Left renal pelvis (tissue), 4 donors: ENCODE results near the gene PRKAB1. TPM values are rescaled to one million over a fixed set of nuclear protein-coding genes. Genes with fewer than 3 reads are reported as not detected.
"Not testable (repeated sequence)": the region's sequence is repeated elsewhere in the genome, so short reads cannot be mapped to it uniquely, and the experiment has no call there.

Source experiments
- DNase-seq, 4 donors: peaks; one replicate each; pipeline ENCODE4 v3.0.0-alpha.2; 2013; ENCODE audit warnings: low read depth in 4 of 4, low spot score in 3 of 4
- polyA plus RNA-seq, 4 donors: library from polyadenylated mRNA; unstranded; fragments of 120-200 nt; gene quantifications; one replicate each; pipeline ENCODE4 v1.2.1, GENCODE V29; 2013; ENCODE audit not compliant: insufficient read length in 4 of 4

Gene PRKAB1, protein sequence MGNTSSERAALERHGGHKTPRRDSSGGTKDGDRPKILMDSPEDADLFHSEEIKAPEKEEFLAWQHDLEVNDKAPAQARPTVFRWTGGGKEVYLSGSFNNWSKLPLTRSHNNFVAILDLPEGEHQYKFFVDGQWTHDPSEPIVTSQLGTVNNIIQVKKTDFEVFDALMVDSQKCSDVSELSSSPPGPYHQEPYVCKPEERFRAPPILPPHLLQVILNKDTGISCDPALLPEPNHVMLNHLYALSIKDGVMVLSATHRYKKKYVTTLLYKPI
- 10 to 100 TPM; 30.9 to 83.5 (median 74.4) TPM for polyA plus RNA-seq

DNA sequence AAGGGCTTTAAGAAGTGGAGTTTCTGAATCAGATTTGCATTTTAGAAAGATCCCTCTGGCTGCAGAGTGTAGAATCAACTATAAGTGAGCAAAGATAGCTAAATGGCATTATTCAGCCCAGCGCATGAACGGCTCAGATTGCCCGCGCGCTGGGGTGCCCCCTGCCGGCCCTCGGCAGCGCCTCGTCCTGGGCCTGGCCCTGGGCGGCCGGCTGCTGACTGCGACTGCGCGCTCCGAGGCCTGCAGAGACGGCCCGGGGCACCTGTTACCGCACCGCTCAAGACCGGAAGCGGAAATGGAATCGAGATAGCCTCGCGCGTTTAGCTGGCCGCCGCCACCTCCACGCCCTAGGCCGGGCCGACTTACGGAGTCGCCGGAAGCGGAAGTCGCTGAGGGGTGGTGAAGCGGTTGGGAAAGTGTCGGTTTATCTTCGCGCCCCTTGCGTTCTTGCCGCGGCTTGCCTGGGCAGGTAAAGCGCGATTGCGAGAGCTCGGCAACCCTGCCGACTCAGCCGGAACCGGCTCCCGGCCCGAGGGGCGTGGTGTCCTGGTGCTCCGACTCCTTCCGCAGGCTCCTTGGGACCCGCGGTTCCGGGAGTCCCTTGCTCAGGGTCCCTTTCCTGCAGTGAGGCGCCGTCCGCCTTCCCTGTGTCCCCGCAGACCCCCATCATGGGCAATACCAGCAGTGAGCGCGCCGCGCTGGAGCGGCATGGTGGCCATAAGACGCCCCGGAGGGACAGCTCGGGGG lies at the start of gene PRKAB1:
Gene PRKAB1 (plus strand): TSS at position 557 of the 747 bp plus-strand sequence. CDS start 112 bp downstream, at position 669.
- DNase-seq = peak; percentile 82 to 93 (median 87)

DNA sequence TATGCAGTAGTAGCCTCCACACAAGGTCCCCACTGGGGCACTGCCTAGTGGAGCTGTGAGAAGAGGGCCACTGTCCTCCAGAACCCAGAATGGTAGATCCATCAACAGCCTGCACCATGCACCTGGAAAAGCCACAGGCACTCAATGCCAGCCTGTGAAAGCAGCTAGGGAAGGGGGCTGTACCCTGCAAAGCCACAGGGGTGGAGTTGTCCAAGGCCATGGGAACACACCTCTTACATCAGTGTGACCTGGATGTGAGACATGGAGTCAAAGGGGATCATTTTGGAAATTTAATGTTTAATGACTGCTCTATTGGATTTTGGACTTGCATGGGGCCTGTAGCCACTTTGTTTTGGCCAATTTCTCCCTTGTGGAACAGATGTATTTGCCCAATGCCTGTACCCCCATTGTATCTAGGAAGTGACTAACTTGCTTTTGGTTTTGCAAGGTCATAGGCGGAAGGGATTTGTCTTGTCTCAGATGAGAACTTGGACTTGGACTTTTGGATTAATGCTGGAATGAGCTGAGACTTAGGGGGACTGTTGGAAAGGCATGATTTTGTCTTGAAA lies 49.5 kb upstream of the PRKAB1 start:
- not testable (repeated sequence) for DNase-seq

DNA sequence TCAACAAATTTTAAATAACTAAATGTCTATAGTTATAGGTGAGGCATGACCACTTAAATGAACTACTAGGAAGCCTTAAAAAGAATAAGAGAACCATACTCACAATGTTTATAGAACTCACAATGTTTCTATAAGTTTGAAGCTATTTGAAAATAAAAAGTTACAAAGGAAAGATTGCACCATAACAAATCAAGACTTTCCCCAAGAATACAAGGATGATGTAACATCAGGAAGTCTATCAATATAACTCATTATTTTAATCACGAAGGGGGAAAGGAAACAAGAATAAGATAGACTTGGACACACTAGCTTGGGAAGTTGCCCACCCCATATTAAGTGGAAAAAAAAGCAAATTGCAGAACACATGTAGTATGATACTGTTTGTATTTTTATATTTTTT lies 47.4 kb upstream of the PRKAB1 start:
- no peak for DNase-seq

DNA sequence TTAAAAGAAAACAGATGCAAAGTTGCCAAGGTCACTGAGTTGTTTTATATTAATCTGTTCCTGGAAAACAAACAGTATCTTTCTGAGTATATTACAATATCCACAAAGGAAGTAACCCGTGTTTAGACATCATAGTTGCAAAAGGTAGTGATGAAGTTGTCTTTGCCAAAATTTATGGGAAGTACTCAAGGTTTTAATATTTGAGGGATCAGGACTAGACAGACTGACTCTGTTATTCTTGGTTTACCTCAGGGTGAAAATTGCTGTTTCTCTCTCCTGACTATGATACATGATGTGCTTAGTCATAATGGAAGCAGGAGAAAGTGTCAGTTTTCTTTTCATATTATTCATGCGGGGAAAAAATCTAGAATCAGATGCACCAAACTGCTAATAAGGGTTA lies 46.1 kb upstream of the PRKAB1 start:
- no peak for DNase-seq

DNA sequence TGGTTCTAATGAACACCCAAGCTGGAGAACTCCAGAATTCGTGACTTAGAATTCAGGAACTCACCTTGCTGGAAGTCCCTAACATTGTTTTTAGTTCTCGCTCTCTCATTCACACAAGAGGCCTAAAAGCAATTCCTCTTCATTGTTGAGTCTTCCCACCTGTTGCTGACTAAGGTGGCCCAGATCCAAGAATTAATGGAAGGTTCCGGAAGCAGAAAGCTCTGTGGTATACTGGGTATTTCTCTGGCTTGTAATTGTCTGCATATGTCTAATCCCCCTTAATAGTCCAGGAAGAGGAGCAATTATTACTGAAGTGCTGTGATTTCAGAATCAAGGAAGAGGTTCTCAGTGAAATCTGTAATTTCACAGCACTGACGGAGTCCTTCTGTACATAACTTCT lies 43.0 kb upstream of the PRKAB1 start:
- no peak for DNase-seq

- no peak for DNase-seq
Observed at GRCh38 chr12:119627019-119627643, 40.8 kb upstream of the PRKAB1 start.

DNA sequence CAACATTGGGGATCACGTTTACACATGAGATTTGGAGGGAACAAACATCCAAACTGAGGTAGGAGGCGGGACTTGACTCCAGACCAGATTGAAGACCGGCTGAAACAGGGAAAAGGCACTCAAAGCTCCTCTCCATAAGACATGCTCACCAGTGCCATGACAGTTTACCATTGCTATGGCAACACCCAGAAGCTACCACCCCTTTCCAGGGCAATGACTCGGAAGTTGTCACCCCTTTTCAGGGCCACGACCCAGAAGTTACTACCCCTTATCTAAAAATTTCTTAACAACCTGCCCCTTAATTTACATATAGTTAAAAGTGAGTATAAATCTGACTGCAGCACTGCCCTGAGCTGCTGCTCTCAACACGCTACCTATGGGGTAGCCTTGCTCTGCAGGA lies 40.2 kb upstream of the PRKAB1 start:
- DNase-seq = no peak

DNA sequence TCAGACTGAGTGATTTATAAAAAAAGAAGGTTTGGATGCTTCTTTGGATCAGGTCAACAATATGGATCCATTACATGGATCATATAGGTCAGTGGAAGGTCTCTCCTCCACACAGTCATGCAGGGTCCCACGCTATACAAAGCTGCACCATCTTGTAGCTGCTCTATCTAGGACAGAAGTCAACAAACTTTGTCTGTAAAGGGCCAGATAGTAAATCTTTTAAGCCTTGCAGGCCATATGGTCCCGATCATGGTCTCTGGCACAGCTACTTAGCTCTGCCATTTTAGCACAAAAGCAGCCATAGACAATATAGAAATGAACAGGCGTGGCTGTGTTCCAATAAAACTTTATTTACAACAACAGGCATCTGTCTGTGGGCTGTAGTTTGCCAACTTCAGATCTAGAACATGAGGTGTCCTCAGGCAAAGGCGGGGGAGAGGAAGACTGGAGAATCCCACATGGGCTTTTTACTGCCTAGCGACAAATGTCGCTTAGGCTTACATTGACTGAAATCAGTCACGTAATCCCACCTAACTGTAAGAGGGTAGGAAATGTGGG lies 37.6 kb upstream of the PRKAB1 start:
- no peak for DNase-seq

- no peak for DNase-seq
Observed at GRCh38 chr12:119630962-119631550, 36.9 kb upstream of the PRKAB1 start.

DNA sequence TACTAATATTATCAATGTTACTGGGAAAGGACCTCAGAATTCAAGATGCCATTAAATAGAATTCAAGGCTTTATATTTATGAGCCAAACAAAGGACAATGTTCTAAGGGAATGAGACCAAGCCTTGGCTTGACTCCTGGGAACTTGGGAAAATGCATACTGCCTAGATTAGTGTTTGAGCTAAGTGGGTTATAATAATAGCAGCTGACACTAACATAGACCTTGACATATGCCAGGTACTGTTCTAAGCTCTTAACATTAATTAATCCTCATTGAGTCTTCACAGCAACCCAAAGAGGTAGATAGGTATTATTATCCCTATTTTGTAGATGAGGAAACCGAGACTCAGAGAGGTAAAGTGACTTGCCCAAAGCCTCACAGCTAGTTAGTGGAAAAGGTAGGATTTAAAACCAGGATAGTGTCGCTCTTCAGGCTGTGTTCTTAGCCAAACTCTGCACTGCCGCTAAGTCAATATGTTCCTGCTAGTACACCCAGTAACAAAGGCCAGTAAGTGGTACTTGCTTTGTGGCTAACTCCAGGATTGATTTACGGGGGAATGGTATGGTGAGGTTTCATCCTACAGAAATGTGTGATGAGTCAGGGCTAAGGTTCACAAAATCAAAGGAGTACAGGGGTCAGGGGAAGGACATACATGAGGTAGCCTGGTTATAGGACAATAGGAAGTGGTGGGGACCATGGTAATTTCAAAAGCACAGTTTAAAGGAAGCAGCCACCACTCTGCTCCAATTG lies 35.8 kb upstream of the PRKAB1 start:
- DNase-seq = no peak

DNA sequence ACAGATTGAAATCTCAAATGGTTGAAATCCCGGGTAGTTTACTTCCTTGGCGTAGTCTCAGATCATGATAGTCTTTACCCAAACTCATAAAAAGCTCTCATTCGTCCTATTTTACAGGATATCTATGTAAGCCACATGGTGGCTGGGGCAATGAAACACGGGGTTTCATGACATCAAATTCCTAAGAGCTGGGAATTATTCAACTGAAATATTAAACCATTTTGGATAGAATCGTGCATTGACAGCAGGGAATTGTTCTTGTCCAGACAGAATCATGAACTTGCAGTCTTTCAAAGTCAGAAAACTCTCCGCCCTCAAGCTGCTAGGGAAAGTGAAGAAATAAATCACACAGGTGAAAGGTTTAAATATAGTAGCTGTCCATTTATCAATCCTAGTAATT lies 33.2 kb upstream of the PRKAB1 start:
- peak; percentile 45 to 56 (median 52) for DNase-seq

GRCh38 chr12:119642986-119643385 lies 24.9 kb upstream of the PRKAB1 start:
- DNase-seq = no peak

- DNase-seq = no peak
Observed at GRCh38 chr12:119644930-119645329, 23.0 kb upstream of the PRKAB1 start.

DNA sequence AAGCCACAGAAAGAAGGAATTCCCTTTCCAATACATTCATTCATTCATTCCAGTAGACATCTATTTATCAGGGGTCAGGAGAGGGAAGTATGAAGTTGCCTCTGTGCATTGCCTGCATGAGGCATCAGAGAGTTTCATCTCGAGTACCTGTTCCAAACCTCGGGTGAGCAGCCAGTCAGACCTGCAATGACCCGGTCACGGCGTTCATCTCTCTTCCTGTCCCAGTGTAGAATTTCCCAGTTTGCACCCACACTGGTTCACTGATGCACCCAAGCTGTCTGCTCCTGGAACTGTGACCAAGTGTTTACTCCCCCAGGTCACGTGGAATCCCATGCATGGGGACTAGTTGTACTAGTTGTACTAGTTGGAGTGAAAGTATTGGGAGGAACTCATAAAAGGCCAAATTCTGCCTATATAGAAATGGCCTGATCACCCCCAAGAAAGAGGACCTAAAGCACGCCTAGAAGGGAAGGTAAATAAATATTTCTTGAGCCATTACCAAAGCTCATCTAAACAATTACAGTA lies 22.3 kb upstream of the PRKAB1 start:
- no peak for DNase-seq

GRCh38 chr12:119649202-119649808 lies 18.6 kb upstream of the PRKAB1 start:
- DNase-seq = no peak

- no peak for DNase-seq
Observed at GRCh38 chr12:119652665-119653064, 15.3 kb upstream of the PRKAB1 start.

DNA sequence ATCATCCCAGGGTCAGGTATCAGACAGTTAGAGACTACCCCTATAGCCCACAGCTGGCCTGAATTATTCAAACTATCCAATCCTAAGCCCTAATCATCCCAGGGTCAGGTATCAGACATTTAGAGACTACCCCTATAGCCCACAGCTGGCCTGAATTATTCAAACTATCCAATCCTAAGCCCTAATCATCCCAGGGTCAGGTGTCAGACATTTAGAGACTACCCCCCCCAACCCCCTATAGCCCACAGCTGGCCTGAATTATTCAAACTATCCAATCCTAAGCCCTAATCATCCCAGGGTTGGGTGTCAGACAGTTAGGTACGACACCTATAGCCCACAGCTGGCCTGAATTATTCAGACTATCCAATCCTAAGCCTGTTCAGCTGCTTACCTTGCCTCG lies 10.9 kb upstream of the PRKAB1 start:
- not testable (repeated sequence) for DNase-seq

GRCh38 chr12:119658166-119658565 lies 9.8 kb upstream of the PRKAB1 start:
- DNase-seq = not testable (repeated sequence)

DNA sequence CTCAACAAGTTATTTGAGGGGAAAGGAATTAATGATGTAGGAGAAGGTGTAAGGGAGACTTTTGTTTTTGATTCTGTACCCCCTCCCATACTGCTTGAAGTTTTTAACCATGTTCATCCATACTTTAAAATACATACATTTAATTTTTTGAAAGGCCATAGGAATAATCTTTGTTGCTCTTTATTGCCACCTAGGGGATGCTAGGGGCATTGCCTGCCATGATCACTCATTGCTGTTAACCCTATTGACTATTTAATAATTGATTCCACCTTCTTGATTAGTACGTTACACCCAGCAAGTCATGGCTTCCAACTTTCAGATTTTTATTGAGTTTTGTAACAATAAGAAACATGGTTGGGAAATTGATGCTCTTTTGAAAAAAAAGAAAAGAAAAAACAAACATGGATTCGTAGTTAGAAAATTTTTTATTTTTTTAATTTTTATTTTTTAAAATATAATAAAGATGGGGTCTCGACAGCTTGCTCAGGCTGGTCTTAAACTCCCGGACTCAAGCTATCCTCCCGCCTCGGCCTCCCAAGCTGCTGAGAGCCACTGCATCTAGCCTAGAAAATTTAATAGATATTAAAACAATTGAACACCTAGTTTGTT lies 8.5 kb upstream of the PRKAB1 start:
- DNase-seq = no peak
